ENCODE data around the gene LCE3C. TPM values are rescaled to one million over a fixed set of nuclear protein-coding genes. Genes with fewer than 3 reads are reported as not detected.

The LCE3C gene
- total and polyA plus RNA-seq, 2 experiments from 2014 or later, result not detected

DNA sequence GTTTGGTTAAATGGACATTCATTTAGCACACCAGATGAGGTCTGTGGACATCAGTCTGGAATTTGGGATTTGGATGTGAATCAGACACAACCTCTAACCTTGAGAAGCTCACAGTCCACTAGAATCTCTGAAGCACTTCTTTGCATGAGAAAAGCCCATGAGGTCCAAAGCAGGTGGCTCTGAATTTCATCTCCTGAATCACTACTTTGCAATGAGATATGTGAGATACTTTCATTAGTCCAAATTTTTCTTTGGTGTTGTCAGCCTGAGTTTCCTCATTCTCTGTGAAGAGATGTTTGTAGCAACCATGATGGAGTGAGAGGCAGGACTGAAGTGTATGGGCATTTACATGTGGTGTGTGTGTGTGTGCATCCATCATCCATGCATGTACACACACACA lies 46.6 kb downstream of the LCE3C start:
- H3K36me3 Mint-ChIP-seq (ENCODE audit: low read depth), result no peaks in the 10 kb centered on the region

More for the DNA sequence above, 46.6 kb downstream of the LCE3C start:
- DNase-seq (ENCODE audit: low spot score), result no peak
- Histone ChIP-seq H2AFZ (no peak overlapping the region), H4K20me1 (replicated peaks; ENCODE audit: insufficient read depth) (no peaks in the 10 kb centered on the region), H3F3A (replicated peaks; ENCODE audit: low read depth) (no peaks in the 10 kb centered on the region), H3K79me2 (replicated peaks; ENCODE audit: insufficient read depth) (no peaks in the 10 kb centered on the region), H3K27ac (ENCODE audit: low read depth) (no peak overlapping the region), H3K4me3 (no peak overlapping the region), H3K4me1 (ENCODE audit: insufficient read depth) (no peaks in the 10 kb centered on the region), H3K4me2 (no peak overlapping the region), H3K9me2 (ENCODE audit: insufficient read depth) (peaks cover 10% of the 10 kb centered on the region), H3K27me3 (ENCODE audit: insufficient read depth) (no peaks in the 10 kb centered on the region), H3K36me3 (ENCODE audit: insufficient read depth) (no peaks in the 10 kb centered on the region)
- Mint-ChIP-seq H3K4me3 (no peak overlapping the region), H3K27me3 (ENCODE audit: insufficient read depth, low read depth, poor library complexity) (no peaks in the 10 kb centered on the region), H3K9me3 (no peaks in the 10 kb centered on the region), H3K27ac (no peak overlapping the region), H3K4me1 (no peaks in the 10 kb centered on the region)
- TF ChIP-seq EZH2 (IDR thresholded peaks at IDR 0.05; ENCODE audit: low read depth, unreplicated experiment) (no peak), NANOG (IDR thresholded peaks at IDR 0.05; ENCODE audit: borderline replicate concordance) (no peak), EZH2phosphoT487 (IDR thresholded peaks at IDR 0.05; ENCODE audit: unreplicated experiment) (no peak), STAT1 (IDR thresholded peaks at IDR 0.05; ENCODE audit: unreplicated experiment) (no peak), JUNB (IDR thresholded peaks at IDR 0.05; ENCODE audit: unreplicated experiment) (no peak), ZNF331 (CRISPR knock-in tag; IDR thresholded peaks at IDR 0.05; ENCODE audit: low read depth) (no peak), CREB1 (CRISPR knock-in tag; IDR thresholded peaks at IDR 0.05; ENCODE audit: low read depth) (no peak), ZNF114 (CRISPR knock-in tag; IDR thresholded peaks at IDR 0.05) (no peak), POLR2AphosphoS5 (IDR thresholded peaks at IDR 0.05; ENCODE audit: low read depth) (no peak)
- TF ChIP-seq, protein P1, sequence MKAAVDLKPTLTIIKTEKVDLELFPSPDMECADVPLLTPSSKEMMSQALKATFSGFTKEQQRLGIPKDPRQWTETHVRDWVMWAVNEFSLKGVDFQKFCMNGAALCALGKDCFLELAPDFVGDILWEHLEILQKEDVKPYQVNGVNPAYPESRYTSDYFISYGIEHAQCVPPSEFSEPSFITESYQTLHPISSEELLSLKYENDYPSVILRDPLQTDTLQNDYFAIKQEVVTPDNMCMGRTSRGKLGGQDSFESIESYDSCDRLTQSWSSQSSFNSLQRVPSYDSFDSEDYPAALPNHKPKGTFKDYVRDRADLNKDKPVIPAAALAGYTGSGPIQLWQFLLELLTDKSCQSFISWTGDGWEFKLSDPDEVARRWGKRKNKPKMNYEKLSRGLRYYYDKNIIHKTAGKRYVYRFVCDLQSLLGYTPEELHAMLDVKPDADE (IDR thresholded peaks at IDR 0.05), result no peak
- TF ChIP-seq, protein P2, sequence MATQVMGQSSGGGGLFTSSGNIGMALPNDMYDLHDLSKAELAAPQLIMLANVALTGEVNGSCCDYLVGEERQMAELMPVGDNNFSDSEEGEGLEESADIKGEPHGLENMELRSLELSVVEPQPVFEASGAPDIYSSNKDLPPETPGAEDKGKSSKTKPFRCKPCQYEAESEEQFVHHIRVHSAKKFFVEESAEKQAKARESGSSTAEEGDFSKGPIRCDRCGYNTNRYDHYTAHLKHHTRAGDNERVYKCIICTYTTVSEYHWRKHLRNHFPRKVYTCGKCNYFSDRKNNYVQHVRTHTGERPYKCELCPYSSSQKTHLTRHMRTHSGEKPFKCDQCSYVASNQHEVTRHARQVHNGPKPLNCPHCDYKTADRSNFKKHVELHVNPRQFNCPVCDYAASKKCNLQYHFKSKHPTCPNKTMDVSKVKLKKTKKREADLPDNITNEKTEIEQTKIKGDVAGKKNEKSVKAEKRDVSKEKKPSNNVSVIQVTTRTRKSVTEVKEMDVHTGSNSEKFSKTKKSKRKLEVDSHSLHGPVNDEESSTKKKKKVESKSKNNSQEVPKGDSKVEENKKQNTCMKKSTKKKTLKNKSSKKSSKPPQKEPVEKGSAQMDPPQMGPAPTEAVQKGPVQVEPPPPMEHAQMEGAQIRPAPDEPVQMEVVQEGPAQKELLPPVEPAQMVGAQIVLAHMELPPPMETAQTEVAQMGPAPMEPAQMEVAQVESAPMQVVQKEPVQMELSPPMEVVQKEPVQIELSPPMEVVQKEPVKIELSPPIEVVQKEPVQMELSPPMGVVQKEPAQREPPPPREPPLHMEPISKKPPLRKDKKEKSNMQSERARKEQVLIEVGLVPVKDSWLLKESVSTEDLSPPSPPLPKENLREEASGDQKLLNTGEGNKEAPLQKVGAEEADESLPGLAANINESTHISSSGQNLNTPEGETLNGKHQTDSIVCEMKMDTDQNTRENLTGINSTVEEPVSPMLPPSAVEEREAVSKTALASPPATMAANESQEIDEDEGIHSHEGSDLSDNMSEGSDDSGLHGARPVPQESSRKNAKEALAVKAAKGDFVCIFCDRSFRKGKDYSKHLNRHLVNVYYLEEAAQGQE (IDR thresholded peaks at IDR 0.05; ENCODE audit: unreplicated experiment), result no peak
- TF ChIP-seq, protein P3, sequence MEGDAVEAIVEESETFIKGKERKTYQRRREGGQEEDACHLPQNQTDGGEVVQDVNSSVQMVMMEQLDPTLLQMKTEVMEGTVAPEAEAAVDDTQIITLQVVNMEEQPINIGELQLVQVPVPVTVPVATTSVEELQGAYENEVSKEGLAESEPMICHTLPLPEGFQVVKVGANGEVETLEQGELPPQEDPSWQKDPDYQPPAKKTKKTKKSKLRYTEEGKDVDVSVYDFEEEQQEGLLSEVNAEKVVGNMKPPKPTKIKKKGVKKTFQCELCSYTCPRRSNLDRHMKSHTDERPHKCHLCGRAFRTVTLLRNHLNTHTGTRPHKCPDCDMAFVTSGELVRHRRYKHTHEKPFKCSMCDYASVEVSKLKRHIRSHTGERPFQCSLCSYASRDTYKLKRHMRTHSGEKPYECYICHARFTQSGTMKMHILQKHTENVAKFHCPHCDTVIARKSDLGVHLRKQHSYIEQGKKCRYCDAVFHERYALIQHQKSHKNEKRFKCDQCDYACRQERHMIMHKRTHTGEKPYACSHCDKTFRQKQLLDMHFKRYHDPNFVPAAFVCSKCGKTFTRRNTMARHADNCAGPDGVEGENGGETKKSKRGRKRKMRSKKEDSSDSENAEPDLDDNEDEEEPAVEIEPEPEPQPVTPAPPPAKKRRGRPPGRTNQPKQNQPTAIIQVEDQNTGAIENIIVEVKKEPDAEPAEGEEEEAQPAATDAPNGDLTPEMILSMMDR (conservative IDR thresholded peaks at IDR 0.05; ENCODE audit: low read depth in 2 of 2), result no peak
- TF ChIP-seq, protein P4, sequence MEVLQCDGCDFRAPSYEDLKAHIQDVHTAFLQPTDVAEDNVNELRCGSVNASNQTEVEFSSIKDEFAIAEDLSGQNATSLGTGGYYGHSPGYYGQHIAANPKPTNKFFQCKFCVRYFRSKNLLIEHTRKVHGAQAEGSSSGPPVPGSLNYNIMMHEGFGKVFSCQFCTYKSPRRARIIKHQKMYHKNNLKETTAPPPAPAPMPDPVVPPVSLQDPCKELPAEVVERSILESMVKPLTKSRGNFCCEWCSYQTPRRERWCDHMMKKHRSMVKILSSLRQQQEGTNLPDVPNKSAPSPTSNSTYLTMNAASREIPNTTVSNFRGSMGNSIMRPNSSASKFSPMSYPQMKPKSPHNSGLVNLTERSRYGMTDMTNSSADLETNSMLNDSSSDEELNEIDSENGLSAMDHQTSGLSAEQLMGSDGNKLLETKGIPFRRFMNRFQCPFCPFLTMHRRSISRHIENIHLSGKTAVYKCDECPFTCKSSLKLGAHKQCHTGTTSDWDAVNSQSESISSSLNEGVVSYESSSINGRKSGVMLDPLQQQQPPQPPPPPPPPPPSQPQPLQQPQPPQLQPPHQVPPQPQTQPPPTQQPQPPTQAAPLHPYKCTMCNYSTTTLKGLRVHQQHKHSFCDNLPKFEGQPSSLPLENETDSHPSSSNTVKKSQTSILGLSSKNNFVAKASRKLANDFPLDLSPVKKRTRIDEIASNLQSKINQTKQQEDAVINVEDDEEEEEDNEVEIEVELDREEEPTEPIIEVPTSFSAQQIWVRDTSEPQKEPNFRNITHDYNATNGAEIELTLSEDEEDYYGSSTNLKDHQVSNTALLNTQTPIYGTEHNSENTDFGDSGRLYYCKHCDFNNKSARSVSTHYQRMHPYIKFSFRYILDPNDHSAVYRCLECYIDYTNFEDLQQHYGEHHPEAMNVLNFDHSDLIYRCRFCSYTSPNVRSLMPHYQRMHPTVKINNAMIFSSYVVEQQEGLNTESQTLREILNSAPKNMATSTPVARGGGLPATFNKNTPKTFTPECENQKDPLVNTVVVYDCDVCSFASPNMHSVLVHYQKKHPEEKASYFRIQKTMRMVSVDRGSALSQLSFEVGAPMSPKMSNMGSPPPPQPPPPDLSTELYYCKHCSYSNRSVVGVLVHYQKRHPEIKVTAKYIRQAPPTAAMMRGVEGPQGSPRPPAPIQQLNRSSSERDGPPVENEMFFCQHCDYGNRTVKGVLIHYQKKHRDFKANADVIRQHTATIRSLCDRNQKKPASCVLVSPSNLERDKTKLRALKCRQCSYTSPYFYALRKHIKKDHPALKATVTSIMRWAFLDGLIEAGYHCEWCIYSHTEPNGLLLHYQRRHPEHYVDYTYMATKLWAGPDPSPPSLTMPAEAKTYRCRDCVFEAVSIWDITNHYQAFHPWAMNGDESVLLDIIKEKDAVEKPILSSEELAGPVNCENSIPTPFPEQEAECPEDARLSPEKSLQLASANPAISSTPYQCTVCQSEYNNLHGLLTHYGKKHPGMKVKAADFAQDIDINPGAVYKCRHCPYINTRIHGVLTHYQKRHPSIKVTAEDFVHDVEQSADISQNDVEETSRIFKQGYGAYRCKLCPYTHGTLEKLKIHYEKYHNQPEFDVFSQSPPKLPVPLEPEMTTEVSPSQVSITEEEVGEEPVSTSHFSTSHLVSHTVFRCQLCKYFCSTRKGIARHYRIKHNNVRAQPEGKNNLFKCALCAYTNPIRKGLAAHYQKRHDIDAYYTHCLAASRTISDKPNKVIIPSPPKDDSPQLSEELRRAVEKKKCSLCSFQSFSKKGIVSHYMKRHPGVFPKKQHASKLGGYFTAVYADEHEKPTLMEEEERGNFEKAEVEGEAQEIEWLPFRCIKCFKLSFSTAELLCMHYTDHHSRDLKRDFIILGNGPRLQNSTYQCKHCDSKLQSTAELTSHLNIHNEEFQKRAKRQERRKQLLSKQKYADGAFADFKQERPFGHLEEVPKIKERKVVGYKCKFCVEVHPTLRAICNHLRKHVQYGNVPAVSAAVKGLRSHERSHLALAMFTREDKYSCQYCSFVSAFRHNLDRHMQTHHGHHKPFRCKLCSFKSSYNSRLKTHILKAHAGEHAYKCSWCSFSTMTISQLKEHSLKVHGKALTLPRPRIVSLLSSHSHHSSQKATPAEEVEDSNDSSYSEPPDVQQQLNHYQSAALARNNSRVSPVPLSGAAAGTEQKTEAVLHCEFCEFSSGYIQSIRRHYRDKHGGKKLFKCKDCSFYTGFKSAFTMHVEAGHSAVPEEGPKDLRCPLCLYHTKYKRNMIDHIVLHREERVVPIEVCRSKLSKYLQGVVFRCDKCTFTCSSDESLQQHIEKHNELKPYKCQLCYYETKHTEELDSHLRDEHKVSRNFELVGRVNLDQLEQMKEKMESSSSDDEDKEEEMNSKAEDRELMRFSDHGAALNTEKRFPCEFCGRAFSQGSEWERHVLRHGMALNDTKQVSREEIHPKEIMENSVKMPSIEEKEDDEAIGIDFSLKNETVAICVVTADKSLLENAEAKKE (CRISPR knock-in tag; IDR thresholded peaks at IDR 0.05), result no peak
- ATAC-seq, result no peak

Measured in GM23338 (cell line).